Loucy (cell line): ENCODE results near the gene SRI.

Experiments
- H2AFZ ChIP-seq: fragments of 200-600 bp; sonication (generic); 2 replicates; pipeline ENCODE4 v1.6.0; 2016; ENCODE audit warnings: antibody characterized with exemption, mild to moderate bottlenecking, low read length, moderate library complexity
- H3F3A ChIP-seq: fragments of 200-600 bp; 2 replicates; pipeline ENCODE4 v1.6.0; 2016; ENCODE audit warnings: antibody characterized with exemption, low read depth, mild to moderate bottlenecking
- H3K27me3 ChIP-seq: fragments of 200-600 bp; sonication (generic); 2 replicates; pipeline ENCODE4 v1.6.1; 2014; ENCODE audit warnings: low read length, mild to moderate bottlenecking; ENCODE audit not compliant: insufficient read depth, poor library complexity, severe bottlenecking
- H3K36me3 ChIP-seq: fragments of 200-600 bp; sonication (generic); 2 replicates; pipeline ENCODE4 v1.6.1; 2016; ENCODE audit warnings: low read length; ENCODE audit not compliant: insufficient read depth
- H3K4me1 ChIP-seq: fragments of 200-600 bp; sonication (generic); 2 replicates; pipeline ENCODE4 v1.5.1; 2014; ENCODE audit warnings: low read length, mild to moderate bottlenecking; ENCODE audit not compliant: insufficient read depth, poor library complexity, severe bottlenecking
- H3K4me2 ChIP-seq: fragments of 200-600 bp; sonication (generic); 2 replicates; pipeline ENCODE4 v1.6.0; 2014; ENCODE audit warnings: antibody characterized with exemption, low read length, low read depth, mild to moderate bottlenecking; ENCODE audit not compliant: poor library complexity, severe bottlenecking
- H3K4me3 ChIP-seq: fragments of 200-600 bp; sonication (generic); 2 replicates; pipeline ENCODE4 v1.5.1; 2014; ENCODE audit warnings: low read length, mild to moderate bottlenecking, mixed read lengths; ENCODE audit not compliant: poor library complexity, severe bottlenecking
- H3K79me2 ChIP-seq: fragments of 200-600 bp; sonication (generic); 2 replicates; pipeline ENCODE4 v1.6.1; 2014; ENCODE audit warnings: low read length; ENCODE audit not compliant: insufficient read depth
- H3K9ac ChIP-seq: fragments of 200-600 bp; sonication (generic); 2 replicates; pipeline ENCODE4 v1.6.0; 2014; ENCODE audit warnings: mild to moderate bottlenecking, low read depth, low read length, moderate library complexity; ENCODE audit not compliant: poor library complexity, severe bottlenecking
- H3K9me2 ChIP-seq: fragments of 200-600 bp; sonication (generic); replicated peaks from 2 replicates; pipeline ENCODE4 v1.6.1; 2016; ENCODE audit warnings: low read depth, low read length, mixed read lengths
- H3K9me3 ChIP-seq: fragments of 200-600 bp; sonication (generic); 2 replicates; pipeline ENCODE4 v1.6.1; 2014; ENCODE audit warnings: mild to moderate bottlenecking, antibody characterized with exemption, low read length, low read depth; ENCODE audit not compliant: insufficient read depth
- H4K20me1 ChIP-seq: fragments of 200-600 bp; sonication (generic); 2 replicates; pipeline ENCODE4 v1.6.0; 2014; ENCODE audit warnings: antibody characterized with exemption, low read length, mild to moderate bottlenecking; ENCODE audit not compliant: insufficient read depth, poor library complexity, severe bottlenecking
- EZH2phosphoT487 ChIP-seq: fragments of 200-600 bp; IDR thresholded peaks from 2 replicates; pipeline ENCODE4 v1.6.1; 2018; ENCODE audit warnings: antibody characterized with exemption, mild to moderate bottlenecking, moderate library complexity, borderline replicate concordance
- TF ChIP-seq, protein P1 (sequence below): fragments of 200-600 bp; sonication (generic); conservative IDR thresholded peaks from 2 replicates; pipeline ENCODE4 v1.5.1; 2014; ENCODE audit warnings: mild to moderate bottlenecking, antibody characterized with exemption, low read length

SRI gene

DNA sequence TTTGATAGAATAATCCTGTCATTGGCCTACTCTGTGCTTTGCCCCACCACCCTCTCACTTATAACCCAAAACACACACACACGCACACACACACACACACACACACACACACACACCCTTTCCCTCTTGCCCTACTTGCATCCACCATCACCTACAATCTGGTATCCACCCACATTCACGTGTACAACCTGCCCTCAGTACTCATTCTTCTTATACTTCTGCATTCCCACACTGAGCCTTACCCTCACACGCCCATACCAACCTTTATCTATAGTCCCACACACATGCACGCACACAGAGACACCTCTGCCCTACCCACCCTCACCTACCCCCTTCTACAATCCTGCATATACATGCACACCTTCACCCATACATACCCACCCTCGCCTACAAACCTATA lies 10.8 kb upstream of the SRI start:
- H2AFZ ChIP-seq: no peak overlapping the region
- no peak overlapping the region for H3K9ac ChIP-seq
- H3K27me3 ChIP-seq: no peaks in the 10 kb centered on the region
- H4K20me1 ChIP-seq: no peaks in the 10 kb centered on the region
- H3K9me3 ChIP-seq: no peaks in the 10 kb centered on the region
- H3F3A ChIP-seq: no peaks in the 10 kb centered on the region
- H3K4me3 ChIP-seq: no peak overlapping the region
- H3K79me2 ChIP-seq: no peaks in the 10 kb centered on the region
- TF ChIP-seq, protein P1, sequence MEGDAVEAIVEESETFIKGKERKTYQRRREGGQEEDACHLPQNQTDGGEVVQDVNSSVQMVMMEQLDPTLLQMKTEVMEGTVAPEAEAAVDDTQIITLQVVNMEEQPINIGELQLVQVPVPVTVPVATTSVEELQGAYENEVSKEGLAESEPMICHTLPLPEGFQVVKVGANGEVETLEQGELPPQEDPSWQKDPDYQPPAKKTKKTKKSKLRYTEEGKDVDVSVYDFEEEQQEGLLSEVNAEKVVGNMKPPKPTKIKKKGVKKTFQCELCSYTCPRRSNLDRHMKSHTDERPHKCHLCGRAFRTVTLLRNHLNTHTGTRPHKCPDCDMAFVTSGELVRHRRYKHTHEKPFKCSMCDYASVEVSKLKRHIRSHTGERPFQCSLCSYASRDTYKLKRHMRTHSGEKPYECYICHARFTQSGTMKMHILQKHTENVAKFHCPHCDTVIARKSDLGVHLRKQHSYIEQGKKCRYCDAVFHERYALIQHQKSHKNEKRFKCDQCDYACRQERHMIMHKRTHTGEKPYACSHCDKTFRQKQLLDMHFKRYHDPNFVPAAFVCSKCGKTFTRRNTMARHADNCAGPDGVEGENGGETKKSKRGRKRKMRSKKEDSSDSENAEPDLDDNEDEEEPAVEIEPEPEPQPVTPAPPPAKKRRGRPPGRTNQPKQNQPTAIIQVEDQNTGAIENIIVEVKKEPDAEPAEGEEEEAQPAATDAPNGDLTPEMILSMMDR: no peak
- TF ChIP-seq EZH2phosphoT487: no peak
- H3K36me3 ChIP-seq: no peaks in the 10 kb centered on the region
- no peaks in the 10 kb centered on the region for H3K9me2 ChIP-seq
- H3K4me2 ChIP-seq: no peak overlapping the region
- no peaks in the 10 kb centered on the region for H3K4me1 ChIP-seq

DNA sequence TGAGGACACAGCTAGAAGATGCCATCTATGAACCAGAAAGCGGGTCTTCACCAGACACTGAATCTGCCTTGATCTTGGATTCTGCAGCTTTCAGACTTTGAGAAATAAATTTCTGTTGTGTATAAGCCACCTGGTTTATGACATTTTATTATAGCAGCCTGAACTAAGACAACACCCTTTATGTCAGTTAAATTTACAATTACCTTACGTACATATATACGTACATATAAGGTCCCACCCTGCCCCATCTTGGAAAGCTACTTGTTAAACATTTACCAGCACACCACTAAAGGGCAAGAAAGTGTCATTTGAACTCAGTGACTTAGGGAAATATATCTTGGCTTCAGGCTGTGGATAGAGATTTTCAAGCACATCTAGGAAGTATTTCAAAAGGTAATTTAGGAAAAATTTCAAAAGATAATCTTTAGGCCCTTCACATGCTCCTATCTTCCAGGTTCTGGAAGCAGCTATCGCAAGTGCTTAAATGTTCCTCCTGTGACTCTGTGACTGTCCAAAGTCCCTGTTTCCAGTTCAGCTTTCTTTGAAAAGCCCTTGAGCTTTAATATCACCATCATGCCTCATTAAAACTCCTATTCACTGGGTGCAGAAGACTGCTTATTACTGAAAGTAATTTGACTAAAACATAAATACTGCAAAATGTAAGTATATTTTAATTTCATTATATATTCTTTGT lies 9.6 kb upstream of the SRI start:
- Histone ChIP-seq H3K27me3 (no peaks in the 10 kb centered on the region), H4K20me1 (no peaks in the 10 kb centered on the region), H3K4me2 (no peak overlapping the region), H2AFZ (no peak overlapping the region), H3K9ac (no peak overlapping the region), H3K9me3 (no peaks in the 10 kb centered on the region), H3K4me1 (no peaks in the 10 kb centered on the region), H3K9me2 (no peaks in the 10 kb centered on the region), H3K79me2 (no peaks in the 10 kb centered on the region), H3F3A (no peaks in the 10 kb centered on the region), H3K4me3 (no peak overlapping the region), H3K36me3 (no peaks in the 10 kb centered on the region)
- TF ChIP-seq EZH2phosphoT487: no peak
- TF ChIP-seq, protein P1: no peak

DNA sequence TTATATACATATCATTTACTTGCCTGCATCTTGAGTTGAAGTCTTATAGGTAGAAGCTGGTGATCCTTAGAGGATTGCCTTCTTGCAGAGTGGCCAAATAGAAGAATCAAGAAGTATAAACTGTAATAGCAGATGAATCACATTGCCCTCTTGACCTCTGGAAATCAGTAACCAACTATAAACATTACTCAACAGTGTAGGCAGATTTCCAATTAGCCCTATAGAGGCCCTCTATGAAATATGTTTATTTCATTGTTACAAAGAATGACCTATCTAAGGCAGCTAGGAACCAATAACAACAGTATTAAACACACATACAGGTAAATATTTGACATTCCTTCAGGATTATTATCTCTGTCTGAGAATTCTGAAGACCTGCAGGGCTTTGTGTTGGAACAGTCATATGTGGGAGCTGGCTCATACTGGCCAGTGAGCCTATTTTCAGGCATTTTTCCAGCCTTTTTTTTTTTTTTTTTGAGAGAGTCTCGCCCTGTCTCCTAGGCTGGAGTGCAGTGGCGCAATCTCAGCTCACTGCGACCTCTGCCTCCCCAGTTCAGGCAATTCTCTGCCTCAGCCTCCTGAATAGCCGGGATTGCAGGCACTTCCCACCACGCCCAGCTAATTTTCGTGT lies 7.2 kb upstream of the SRI start:
- H3F3A ChIP-seq: no peaks in the 10 kb centered on the region
- no peak overlapping the region for H2AFZ ChIP-seq
- H3K79me2 ChIP-seq: no peaks in the 10 kb centered on the region
- no peaks in the 10 kb centered on the region for H3K36me3 ChIP-seq
- no peak overlapping the region for H3K4me2 ChIP-seq
- H3K4me3 ChIP-seq: no peak overlapping the region
- no peaks in the 10 kb centered on the region for H3K4me1 ChIP-seq
- no peak overlapping the region for H3K9ac ChIP-seq
- no peaks in the 10 kb centered on the region for H3K27me3 ChIP-seq
- H4K20me1 ChIP-seq: no peaks in the 10 kb centered on the region
- H3K9me2 ChIP-seq: no peaks in the 10 kb centered on the region
- TF ChIP-seq EZH2phosphoT487: no peak
- TF ChIP-seq, protein P1: no peak
- no peaks in the 10 kb centered on the region for H3K9me3 ChIP-seq
